ENCODE data around the gene PLXNA2. TPM values are rescaled to one million over a fixed set of nuclear protein-coding genes. Genes with fewer than 3 reads are reported as not detected.

PLXNA2 gene
- total RNA-seq, 1 experiment from 2014 or later: 0.89 TPM

DNA sequence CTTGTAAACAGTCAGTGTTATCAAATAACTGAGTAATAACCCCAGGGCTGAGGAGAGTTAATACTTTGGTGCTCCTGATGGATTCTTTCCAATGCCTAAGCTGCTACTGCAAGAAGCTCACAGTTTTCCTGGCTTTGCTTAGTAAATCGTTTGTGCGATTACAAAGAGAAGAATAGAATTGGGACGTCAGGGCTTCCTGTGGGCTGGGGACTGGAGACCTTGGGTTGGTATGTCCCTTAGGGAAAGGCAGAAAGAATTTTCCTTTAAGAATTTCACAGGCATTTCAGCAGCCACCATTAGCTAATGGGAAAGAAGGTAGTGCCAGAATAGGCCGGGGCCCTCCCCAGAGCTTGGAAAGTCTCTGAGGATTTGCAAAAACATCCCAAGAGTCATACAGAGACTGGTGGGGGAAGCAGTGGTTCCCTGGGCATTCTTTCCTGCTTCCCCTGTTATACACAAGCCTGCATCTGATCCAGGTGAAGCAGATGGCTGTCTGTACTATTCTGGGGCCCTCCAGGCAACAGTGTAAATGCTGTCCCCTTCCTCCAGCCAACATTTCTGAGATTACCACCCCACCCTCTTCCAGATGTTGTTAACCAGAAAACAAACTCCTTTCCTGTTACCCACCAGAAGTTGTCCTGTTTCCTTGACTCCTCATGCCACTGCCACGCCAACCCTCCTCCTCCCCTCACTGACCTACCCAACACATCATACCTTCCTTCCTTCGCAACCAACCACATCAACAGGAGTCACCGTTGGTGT lies 40.2 kb downstream of the PLXNA2 start:
- Histone ChIP-seq H3K27me3 (ENCODE audit: insufficient read depth, low read length) (no peaks in the 10 kb centered on the region), H2AFZ (ENCODE audit: low read depth, low read length, poor library complexity, severe bottlenecking) (no peak overlapping the region), H3K4me3 (replicated peaks in 1 of 2; ENCODE audit: low read depth in 1 of 2, low read length in 2 of 2) (no peak overlapping the region), H3K4me2 (ENCODE audit: low read length) (no peak overlapping the region), H3K9ac (ENCODE audit: low read length) (no peak overlapping the region), H4K20me1 (ENCODE audit: insufficient read depth) (no peaks in the 10 kb centered on the region), H3K9me2 (ENCODE audit: insufficient read depth) (no peaks in the 10 kb centered on the region), H3K36me3 (ENCODE audit: control insufficient read depth in 1 of 2, insufficient read depth in 2 of 2, low read length in 2 of 2) (no peaks in the 10 kb centered on the region), H3K9me3 (ENCODE audit: control insufficient read depth in 1 of 2, insufficient read depth in 1 of 2, low read depth in 1 of 2, low read length in 2 of 2) (no peaks in the 10 kb centered on the region), H3K27ac (ENCODE audit: low read depth, low read length) (no peak overlapping the region), H3K4me1 (ENCODE audit: control insufficient read depth in 1 of 2, insufficient read depth in 2 of 2, low read length in 2 of 2) (peaks cover 0 to 10% of the 10 kb centered on the region in 2 experiments; a peak in 2 of 4 replicates), H3K79me2 (ENCODE audit: insufficient read depth, low read length) (no peaks in the 10 kb centered on the region)
- DNase-seq (ENCODE audit: low read depth, low spot score) (no peak), ATAC-seq (no peak)
- ChIA-PET CTCF (no interaction called here), POLR2A (no interaction called here), RAD21 (ENCODE audit: low non-redundant PET in 1 of 2, low total read pairs in 2 of 2, uncharacterized antibody in 2 of 2, unreplicated experiment in 2 of 2) (no interaction called here)
- intact Hi-C loops (cut with micrococcal nuclease): no loop called here
- no TSS peak for BruUV-seq (replicated peaks)
- TF ChIP-seq POLR2AphosphoS5 (IDR thresholded peaks at IDR 0.05; ENCODE audit: low read depth, low read length): no peak
- no peak for TF ChIP-seq CBX3 (IDR thresholded peaks at IDR 0.05; ENCODE audit: low read depth)

DNA sequence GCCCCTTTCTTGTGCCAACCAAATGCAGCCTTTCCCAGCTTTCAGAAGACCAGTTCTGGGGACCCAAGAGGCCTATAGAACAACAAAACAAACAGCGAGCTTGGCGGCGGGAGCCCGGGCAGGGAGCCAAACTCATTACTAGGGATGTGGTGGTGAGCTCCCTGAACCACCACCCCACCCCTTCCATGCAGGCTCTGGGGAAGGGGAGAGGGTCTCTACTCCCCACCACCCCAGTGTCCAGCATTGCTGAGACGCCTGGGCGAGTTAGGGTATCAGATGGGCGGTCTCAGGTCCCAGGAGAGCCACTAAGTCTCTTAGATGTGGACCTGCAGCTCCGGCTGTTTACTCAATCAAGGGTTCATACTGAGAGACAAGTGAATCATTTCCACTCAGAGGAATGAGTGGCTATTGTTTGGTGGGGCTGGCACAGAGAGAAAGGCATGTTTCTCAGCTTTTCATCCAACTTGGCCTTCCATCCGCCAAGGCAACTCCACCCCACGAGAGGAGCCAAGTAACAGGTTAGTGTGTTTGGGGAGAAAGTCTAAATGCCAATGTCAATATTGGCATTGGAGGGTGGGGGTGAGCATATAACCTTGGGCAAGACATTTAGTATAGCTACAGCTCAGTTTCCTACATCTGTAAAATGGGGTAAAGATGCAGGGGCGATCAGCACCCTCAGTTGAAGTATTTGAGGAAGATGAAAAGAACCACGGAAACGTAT lies 40.9 kb downstream of the PLXNA2 start:
- no peaks in the 10 kb centered on the region for H4K20me1 ChIP-seq (ENCODE audit: insufficient read depth)
- no peaks in the 10 kb centered on the region for H3K9me3 ChIP-seq (ENCODE audit: control insufficient read depth in 1 of 2, insufficient read depth in 1 of 2, low read depth in 1 of 2, low read length in 2 of 2)
- no peak overlapping the region for H2AFZ ChIP-seq (ENCODE audit: low read depth, low read length, poor library complexity, severe bottlenecking)
- ChIA-PET POLR2A (no interaction called here), CTCF (no interaction called here), RAD21 (ENCODE audit: low non-redundant PET in 1 of 2, low total read pairs in 2 of 2, uncharacterized antibody in 2 of 2, unreplicated experiment in 2 of 2) (no interaction called here)
- BruUV-seq (replicated peaks): no TSS peak
- intact Hi-C loops (cut with micrococcal nuclease): no loop called here
- ATAC-seq: no peak
- H3K4me2 ChIP-seq (ENCODE audit: low read length): no peak overlapping the region
- no peak overlapping the region for H3K4me3 ChIP-seq (replicated peaks in 1 of 2; ENCODE audit: low read depth in 1 of 2, low read length in 2 of 2)
- H3K4me1 ChIP-seq (ENCODE audit: control insufficient read depth in 1 of 2, insufficient read depth in 2 of 2, low read length in 2 of 2): peaks cover 0 to 10% of the 10 kb centered on the region in 2 experiments; a peak in 2 of 4 replicates
- no peak overlapping the region for H3K27ac ChIP-seq (ENCODE audit: low read depth, low read length)
- no peak for DNase-seq (ENCODE audit: low read depth, low spot score)
- TF ChIP-seq EZH2phosphoT487 (IDR thresholded peaks at IDR 0.05; ENCODE audit: borderline replicate concordance): no peak
- no peak for TF ChIP-seq EGR1 (IDR thresholded peaks at IDR 0.05; ENCODE audit: low read depth)
- no peak for TF ChIP-seq TCF7L2 (IDR thresholded peaks at IDR 0.05; ENCODE audit: borderline replicate concordance, extremely low read depth, insufficient read depth, insufficient read length)
- no peaks in the 10 kb centered on the region for H3K79me2 ChIP-seq (ENCODE audit: insufficient read depth, low read length)
- no peaks in the 10 kb centered on the region for H3K36me3 ChIP-seq (ENCODE audit: control insufficient read depth in 1 of 2, insufficient read depth in 2 of 2, low read length in 2 of 2)
- no peaks in the 10 kb centered on the region for H3K9me2 ChIP-seq (ENCODE audit: insufficient read depth)
- H3K27me3 ChIP-seq (ENCODE audit: insufficient read depth, low read length): no peaks in the 10 kb centered on the region
- H3K9ac ChIP-seq (ENCODE audit: low read length): no peak overlapping the region

Data from HCT116 (cell line).